GM18870 (cell line): ENCODE results near the gene CNOT3.

Experiments
- ATAC-seq: cut with Tn5 transposase; IDR thresholded peaks from one replicate; pipeline ENCODE4 v1.9.1; 2021; ENCODE audit warnings: moderate library complexity; ENCODE audit not compliant: unreplicated experiment

CNOT3 gene

DNA sequence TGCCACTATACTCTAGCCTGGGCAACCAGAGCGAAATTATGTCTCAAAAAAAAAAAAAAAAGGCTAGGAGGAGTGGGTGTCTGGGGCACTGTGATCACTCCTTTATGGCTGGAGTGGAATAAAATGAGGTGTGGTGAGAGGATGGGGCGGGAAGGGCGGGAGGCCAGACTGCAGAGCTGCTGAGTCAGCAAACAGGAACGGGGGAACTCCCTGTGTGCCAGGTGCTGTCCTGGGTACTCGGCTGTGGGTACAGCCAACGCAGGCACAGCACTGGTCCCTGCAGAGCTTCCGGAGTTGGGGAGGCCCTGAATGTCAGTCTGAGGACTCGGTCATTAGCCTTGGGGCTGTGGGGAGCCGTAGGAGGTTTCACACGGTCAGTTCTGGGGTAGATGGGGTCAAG lies 16.3 kb upstream of the CNOT3 start:
- ATAC-seq, result no peak

DNA sequence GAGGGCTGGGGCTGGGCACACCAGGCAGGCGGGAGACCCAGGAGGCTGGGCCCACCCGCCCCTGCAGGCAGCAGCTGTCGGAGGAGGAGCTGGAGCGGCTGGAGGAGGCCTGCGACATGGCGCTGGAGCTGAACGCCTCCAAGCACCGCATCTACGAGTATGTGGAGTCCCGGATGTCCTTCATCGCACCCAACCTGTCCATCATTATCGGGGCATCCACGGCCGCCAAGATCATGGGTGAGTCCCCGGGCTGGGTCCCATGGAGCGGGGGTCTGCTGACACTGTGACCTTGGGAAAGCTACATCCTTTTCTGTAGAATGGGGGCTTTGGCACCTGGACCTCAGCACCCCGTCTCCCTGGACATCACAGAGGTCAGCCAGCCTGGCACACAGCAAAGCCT lies 13.9 kb upstream of the CNOT3 start:
- no peak for ATAC-seq

DNA sequence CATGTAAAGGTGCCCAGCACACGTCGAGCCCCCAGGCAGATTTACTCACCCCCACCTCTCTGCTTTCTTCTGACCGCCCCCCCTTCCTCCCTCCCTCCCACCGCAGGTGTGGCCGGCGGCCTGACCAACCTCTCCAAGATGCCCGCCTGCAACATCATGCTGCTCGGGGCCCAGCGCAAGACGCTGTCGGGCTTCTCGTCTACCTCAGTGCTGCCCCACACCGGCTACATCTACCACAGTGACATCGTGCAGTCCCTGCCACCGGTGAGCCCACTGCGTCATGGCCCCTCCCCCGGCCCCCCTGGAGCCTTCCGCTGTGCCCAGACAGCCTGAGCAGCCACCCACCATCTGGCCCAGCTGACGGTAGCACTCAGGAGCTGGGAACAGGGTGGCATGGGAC lies 13.2 kb upstream of the CNOT3 start:
- ATAC-seq, result no peak

DNA sequence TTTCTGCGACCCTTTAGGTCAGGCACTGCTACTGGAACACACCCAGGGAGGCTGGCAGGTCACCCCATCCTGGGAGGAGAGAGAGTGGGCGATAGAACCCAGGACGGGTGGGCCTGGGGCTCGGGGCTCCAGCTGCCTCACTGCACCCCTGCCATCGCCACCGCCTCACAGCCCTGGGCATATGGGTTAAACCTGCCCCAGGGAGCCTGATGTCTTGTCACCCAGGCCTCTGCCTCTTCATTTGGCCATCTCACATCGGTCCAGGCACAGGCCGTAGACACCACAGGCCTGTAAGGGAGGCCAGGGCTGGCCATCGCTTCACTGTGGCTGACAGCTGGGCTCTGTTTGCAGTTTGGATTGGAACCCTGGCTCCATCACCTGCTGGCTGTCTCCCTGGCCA lies 11.8 kb upstream of the CNOT3 start:
- ATAC-seq, result no peak

DNA sequence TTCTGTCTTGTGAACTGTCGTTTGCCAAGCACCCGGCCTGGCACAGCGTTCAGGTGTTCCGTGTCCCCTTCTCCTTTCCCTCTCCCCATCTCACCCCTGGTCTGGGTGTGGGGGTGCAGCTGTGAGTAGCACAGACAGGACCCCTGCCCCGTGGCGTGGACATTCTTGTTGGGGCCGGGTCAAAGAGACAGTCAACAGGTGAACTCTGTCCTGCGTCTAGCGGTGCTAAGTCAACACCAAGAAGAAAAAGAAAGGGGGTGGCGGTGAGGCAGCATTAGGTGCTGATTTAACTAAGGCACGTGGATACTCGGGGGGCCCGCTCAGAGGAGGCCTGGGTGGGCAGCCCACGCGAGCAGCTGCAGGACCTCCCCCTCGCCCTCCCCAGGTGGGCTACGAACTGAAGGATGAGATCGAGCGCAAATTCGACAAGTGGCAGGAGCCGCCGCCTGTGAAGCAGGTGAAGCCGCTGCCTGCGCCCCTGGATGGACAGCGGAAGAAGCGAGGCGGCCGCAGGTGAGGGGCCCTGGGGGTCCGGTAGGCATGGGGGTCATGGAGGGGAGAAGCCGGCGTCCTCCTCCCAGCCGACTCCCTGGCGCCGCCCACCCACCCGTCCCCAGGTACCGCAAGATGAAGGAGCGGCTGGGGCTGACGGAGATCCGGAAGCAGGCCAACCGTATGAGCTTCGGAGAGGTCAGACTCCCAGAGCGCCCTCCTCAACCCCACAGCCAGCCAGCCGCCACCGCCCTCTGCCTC lies 9.7 kb upstream of the CNOT3 start:
- no peak for ATAC-seq

DNA sequence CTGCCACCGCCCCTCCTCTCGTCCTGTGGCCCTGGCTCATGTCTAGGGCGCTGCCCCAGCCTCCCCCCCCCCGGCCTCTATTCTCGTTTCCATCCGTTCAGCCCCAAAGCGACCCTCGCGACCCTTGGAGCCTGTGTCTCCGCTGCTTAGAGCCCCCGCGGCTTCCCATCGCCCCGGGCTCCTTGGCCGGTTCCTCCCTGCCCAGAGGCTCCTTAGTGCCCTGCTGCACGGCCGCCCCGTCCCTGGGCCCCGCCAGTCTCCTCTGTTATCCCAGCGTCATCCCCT lies 9.2 kb upstream of the CNOT3 start:
- ATAC-seq, result no peak

DNA sequence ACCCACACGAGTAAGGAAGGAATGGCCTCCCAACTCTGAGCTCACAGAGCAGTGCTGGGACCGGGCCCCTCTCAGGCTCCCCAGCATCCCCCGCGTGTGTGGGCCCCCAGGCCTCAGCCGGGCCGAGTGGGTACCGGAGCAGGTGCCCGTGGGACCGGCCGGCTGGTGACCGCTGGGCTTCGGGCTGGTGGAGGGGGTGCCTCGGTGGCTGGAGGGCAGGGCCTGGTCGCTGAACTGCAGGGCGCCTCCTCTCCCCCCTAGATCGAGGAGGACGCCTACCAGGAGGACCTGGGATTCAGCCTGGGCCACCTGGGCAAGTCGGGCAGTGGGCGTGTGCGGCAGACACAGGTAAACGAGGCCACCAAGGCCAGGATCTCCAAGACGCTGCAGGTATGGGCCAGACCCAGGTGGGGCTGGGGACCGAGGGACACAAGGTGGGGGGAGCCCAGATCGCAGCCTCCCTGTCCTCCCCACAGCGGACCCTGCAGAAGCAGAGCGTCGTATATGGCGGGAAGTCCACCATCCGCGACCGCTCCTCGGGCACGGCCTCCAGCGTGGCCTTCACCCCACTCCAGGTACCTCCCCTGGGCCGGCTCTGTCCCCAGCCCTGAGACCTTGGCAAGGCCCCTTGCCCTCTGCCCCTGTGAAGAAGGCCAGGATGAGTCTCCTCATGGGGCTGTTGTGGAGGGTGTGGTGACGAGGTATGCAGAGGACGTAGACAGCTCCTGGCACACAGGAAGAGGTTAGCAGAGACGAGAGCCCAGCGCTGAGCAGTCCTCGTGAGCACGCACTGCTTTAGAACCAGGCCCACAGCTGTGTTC lies 8.6 kb upstream of the CNOT3 start:
- ATAC-seq, result no peak

DNA sequence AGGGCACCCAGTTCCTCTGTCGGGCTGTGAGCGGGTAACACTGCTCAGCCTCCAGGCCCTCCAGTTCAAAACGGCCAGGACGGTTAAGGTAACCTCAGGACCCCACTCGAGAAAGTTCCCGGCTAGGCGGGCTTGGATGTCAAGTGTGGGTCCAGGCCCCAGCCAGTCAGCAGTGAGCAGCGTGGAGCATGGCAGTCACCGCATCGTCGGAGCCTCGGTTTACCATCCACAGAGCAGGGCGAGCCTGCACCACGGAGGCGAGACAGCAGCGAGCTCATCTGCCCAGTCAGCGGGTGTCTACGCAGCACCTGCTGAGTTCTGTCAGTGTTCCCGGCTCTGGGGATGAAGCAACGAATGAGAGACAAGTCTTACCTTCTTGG lies 8.0 kb upstream of the CNOT3 start:
- no peak for ATAC-seq

DNA sequence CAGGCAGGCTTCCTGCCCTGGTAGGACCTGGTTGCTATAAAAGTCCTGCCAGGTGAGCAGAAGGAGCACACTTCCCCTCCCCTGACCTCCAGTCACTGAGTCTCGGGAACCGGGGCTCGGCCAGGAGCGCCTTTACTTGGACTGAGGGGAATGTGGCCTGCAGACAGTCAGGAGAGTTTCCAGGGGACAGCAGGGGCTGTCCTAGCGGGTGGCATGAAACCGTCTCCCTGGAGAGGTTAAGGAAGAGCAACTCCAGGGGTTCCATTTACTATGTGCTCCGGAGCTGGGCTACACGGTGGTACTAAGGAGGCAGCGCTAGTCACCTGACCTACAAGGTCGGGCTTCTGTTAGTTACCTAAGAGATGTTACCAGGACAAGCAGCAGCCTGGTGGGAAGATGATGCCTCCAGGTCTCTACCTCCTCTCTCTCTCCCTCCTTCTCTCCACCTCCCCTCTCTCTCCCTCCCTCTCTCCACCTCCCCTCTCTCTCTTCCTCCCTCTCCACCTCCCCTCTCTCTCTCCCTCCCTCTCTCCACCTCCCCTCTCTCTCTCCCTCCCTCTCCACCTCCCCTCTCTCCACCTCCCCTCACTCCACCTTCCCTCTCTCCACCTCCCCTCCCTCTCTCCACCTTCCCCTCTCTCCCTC lies 4.1 kb upstream of the CNOT3 start:
- ATAC-seq, result no peak

DNA sequence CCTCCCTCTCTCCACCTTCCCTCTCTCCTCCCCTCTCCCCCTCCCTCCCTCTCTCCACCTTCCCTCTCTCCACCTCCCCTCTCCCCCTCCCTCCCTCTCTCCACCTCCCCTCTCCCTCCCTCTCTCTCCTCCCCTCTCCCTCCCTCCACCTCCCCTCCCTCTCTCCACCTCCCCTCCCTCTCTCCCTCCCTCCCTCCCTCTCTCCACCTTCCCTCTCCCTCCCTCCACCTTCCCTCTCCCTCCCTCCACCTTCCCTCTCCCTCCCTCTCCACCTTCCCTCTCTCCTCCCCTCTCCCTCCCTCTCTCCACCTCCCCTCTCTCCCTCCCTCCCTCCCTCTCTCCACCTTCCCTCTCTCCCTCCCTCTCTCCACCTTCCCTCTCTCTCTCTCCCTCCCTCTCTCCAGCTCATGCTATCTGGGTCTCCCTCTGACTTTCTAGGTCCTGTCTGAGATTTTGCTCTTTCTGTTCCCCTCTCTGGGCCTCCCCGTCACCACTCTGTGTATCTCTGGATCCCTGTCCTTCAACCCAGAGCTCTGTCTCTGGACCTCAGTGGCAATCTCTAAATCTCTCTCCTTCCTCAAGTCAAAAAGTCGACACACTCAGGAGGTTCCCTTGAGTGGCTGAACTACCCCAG lies 3.5 kb upstream of the CNOT3 start:
- ATAC-seq, result no peak

DNA sequence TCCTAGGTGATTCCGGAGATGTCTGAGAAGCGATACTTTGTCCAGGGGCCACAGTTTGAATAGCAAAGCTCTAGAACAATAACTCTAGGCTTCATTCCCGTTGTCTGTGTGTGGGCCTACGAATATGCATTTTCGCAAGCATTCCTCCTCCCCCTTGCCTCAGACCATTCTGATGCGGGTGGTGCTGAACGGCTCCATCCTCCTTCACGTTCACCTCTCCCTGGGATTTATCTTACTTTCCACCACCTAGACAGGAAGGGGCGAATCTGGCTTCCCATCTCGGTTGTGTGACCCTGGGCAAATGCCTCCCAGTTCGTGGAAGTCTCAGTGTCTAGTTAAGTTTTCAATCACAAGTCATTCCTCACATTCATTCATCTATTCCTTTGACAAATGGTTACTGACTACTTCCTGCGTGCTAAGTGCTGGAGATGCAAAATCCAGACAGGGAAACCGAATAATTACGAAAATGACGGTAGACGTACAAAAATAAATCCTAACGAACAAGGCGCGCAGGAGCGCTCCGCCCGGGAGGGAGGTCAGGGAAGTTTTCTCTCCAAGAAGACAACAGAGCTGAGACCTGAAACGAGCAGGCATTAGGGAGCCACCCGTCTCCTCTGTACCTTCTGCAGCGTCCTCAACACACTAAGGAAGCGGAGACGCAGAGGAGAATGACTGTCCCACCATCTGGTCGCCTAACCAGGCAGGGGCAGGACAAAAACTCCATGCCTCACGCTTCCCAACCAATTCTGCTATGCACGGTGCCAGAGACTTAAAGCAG lies 1.3 kb upstream of the CNOT3 start:
- no peak for ATAC-seq

DNA sequence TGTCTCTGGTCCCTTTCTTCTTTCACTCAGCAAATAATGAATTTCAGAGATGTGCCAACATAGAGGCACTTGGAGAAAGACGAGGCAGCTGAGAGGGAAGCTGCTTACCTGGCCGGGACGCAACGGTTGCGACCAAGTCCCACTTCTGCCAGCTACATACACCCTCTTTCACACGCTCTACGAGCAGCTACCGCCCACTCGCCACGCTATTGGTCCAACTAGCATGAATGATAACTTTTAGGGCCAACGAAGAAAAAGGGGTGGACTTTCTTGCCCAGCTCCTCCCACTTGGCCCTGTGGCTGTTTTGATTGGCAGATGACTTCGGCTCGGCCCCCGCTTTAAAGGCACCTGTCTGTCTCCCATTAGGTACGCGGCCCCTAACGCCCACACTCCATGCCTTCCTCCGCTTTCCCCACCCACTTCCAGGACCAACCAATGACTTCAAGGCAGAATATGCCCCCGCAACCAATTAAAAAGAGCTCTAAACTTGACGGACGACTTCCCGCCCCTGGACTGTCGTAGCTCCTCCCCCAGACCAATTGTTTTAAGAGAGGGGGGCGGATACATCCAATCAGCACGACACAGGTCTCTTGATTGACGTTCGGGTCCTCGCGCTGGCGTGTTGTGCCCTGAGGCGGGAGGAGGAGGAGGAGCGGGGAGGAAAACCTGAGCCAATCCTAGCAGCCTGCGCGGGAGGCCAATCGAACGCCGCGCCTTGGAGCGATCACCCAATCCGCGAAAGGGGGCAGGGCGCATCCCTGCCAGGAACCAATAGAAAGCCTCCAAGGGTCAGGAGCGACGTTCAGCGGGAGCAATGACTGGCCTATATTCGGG lies 481 bp upstream of the CNOT3 start:
- peak; percentile 80 for ATAC-seq

DNA sequence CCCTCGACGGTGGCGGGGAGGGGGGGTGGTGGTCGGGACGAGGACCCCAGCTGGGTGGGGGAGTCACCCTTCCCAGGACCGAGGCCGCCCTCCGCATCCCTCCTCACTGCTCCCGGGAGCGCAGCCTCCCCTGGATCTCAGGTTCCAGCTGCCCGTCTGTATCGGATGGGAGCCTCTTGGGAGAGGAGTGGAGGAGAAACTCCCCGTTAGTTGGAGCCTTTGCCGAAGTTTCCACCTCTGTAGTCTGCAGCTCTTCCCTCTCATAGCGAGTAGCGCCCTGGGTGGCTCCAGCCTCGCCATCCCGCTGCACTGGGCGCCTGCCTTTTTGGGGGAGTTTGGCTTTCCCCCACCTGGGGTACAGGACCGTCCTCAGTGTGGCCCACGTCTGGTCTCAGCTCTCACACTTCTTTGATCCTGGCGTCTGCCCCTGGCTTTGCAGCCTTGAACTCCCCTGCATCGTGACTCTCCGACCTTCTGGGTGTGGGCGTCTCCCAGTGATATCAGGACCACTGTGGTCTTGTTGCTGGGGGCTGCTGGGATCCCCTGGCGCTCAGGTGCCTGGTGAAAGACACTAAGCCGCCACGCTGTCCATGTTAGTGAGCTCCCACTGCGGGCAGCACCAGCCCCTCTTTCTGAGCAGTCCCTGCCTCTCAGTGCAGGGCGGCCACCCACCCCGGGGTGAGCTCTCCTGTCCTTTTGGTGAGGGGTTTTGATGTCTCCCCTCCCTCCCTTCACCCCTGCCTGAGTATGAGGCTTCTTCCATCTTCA lies 1.1 kb downstream of the CNOT3 start:
- ATAC-seq, result no peak

DNA sequence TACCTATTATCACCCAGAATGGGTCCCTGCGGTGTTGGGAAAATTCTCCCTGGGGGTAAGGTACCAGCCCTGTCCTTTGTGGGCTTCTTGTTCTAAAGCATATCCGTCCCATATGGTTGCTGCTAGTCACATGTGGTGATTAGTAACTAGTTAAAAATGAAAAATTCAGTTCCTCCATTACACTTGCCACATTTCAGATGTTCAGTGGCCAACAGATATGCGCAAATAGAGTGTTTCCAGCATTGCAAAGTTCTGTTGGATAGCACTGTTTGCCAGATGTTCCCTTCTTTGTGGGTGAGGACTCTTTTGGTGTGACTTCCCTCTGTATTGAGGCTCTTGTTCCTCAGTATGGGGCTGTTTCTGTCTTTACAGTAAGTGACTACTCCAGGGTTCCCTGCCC lies 3.8 kb downstream of the CNOT3 start:
- ATAC-seq, result no peak

DNA sequence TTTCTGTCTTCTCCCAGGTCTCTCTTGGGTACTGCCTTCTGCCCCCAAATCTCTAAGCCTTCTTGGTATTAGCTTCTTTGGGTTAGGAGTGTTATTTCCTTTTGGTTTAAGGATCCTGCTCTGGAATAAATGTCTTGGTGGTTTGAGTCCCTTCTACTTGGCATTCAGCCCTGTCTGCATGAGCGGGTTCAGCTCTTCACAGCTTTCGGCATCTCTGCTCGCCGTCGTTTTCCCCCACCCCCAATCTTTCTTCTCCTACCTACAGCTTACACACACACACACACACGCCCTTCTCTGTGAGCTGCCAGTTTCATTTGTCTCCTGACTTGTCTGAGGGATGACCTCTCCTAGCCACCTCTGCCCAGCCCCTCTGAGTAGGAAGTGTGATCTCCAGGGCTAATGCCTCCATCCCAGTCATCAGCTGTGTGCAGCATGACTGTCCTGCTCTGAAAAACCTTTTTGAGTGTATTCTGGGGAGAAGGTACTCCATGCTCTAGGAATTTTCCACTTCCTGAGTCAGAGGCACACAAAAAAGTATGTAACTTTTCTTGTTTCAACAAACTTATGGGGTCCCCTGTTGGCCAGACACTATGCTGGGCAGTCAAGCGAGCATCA lies 4.7 kb downstream of the CNOT3 start:
- no peak for ATAC-seq

DNA sequence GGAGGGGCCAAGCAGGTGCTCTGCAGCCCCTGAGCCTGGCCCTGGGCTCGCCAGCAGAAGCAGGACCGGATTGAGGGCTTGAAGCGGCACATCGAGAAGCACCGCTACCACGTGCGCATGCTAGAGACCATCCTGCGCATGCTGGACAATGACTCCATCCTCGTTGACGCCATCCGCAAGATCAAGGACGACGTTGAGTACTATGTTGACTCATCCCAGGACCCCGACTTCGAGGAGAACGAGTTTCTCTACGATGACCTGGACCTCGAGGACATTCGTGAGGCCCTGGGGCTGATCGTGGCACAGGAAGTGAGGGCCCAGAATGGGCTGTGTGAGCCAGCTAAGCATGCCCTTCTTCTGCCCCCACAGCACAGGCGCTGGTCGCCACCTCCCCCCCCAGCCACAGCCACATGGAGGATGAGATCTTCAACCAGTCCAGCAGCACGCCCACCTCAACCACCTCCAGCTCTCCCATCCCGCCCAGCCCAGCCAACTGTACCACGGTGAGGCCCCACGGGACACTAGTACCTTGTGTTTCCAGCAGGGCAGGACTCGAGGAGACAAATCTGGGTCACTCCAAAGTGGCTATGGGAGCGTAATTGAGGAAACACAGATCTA lies 8.1 kb downstream of the CNOT3 start:
- ATAC-seq, result no peak

DNA sequence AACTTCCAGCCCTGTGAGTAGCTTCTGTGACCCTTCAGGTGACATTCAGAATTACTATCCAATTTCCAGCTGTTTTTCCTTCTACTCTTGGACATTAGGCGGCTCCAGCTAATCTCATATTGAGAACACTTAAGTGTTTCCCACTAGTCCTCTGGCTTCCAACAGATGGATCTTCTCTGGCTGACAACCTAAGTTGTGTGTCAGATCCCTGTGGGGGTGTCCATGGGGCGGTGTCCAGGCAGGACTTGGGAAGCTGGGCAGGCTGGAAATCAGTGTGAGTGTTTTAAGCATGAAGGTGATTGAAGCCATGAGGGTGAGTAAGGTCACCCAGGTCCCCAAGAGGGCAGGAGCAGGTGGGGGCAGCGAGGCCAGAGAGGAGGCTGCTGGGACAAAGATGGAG lies 10.1 kb downstream of the CNOT3 start:
- ATAC-seq, result no peak

DNA sequence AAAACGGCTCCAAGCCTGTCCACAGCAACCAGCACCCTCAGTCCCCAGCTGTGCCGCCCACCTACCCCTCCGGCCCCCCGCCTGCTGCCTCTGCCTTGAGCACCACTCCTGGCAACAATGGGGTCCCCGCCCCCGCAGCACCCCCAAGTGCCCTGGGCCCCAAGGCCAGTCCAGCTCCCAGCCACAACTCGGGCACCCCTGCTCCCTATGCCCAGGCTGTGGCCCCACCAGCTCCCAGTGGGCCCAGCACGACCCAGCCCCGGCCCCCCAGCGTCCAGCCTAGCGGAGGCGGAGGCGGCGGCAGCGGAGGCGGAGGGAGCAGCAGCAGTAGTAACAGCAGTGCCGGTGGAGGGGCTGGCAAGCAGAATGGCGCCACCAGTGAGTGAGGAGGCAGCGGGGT lies 10.6 kb downstream of the CNOT3 start:
- ATAC-seq, result no peak
